PFSK-1 (cell line): Measurements from ENCODE around the gene BAIAP3.

Experiments
- FOXP2 ChIP-seq: optimal IDR thresholded peaks from 2 replicates; pipeline ENCODE3; 2011; ENCODE audit warnings: borderline replicate concordance, control low read depth, inconsistent platforms; ENCODE audit not compliant: insufficient read depth; ENCODE audit errors: extremely low read length, extremely low read depth
- POLR2AphosphoS5 ChIP-seq: IDR thresholded peaks from 2 replicates; pipeline ENCODE4 v1.6.1; 2012; ENCODE audit warnings: low read depth, mild to moderate bottlenecking, control low read depth, low read length, moderate library complexity
- SIN3A ChIP-seq: IDR thresholded peaks from 2 replicates; pipeline ENCODE4 v1.6.1; 2012; ENCODE audit warnings: mild to moderate bottlenecking, low read length, moderate library complexity, borderline replicate concordance; ENCODE audit not compliant: insufficient read depth
- TAF1 ChIP-seq: IDR thresholded peaks from 2 replicates; pipeline ENCODE4 v1.6.1; 2012; ENCODE audit warnings: low read length, control low read depth, borderline replicate concordance; ENCODE audit not compliant: insufficient read depth
- TF ChIP-seq, protein P1 (sequence below), 2 experiments: IDR thresholded peaks; 2 replicates each; pipeline versions ENCODE4 v1.6.1 to v1.8.0; 2011 to 2012; ENCODE audit warnings: low read depth in 2 of 2, low read length in 2 of 2, control low read depth in 1 of 2, inconsistent platforms in 1 of 2, mild to moderate bottlenecking in 1 of 2, moderate library complexity in 1 of 2; ENCODE audit not compliant: insufficient read depth in 1 of 2

BAIAP3 gene

GRCh38 chr16:1394367-1394951, 61.0 kb downstream of the BAIAP3 start:
- TF ChIP-seq, protein P1, sequence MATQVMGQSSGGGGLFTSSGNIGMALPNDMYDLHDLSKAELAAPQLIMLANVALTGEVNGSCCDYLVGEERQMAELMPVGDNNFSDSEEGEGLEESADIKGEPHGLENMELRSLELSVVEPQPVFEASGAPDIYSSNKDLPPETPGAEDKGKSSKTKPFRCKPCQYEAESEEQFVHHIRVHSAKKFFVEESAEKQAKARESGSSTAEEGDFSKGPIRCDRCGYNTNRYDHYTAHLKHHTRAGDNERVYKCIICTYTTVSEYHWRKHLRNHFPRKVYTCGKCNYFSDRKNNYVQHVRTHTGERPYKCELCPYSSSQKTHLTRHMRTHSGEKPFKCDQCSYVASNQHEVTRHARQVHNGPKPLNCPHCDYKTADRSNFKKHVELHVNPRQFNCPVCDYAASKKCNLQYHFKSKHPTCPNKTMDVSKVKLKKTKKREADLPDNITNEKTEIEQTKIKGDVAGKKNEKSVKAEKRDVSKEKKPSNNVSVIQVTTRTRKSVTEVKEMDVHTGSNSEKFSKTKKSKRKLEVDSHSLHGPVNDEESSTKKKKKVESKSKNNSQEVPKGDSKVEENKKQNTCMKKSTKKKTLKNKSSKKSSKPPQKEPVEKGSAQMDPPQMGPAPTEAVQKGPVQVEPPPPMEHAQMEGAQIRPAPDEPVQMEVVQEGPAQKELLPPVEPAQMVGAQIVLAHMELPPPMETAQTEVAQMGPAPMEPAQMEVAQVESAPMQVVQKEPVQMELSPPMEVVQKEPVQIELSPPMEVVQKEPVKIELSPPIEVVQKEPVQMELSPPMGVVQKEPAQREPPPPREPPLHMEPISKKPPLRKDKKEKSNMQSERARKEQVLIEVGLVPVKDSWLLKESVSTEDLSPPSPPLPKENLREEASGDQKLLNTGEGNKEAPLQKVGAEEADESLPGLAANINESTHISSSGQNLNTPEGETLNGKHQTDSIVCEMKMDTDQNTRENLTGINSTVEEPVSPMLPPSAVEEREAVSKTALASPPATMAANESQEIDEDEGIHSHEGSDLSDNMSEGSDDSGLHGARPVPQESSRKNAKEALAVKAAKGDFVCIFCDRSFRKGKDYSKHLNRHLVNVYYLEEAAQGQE (IDR thresholded peaks at IDR 0.05; ENCODE audit: insufficient read depth in 1 of 2, low read depth in 2 of 2, low read length in 2 of 2): no peak
- TF ChIP-seq TAF1 (no peak), SIN3A (no peak), POLR2AphosphoS5 (no peak), FOXP2 (no peak)

GRCh38 chr16:1395444-1396031, 62.1 kb downstream of the BAIAP3 start:
- TF ChIP-seq POLR2AphosphoS5 (no peak), TAF1 (no peak), SIN3A (no peak), FOXP2 (no peak)
- TF ChIP-seq, protein P1 (IDR thresholded peaks at IDR 0.05; ENCODE audit: insufficient read depth in 1 of 2, low read depth in 2 of 2, low read length in 2 of 2): no peak

DNA sequence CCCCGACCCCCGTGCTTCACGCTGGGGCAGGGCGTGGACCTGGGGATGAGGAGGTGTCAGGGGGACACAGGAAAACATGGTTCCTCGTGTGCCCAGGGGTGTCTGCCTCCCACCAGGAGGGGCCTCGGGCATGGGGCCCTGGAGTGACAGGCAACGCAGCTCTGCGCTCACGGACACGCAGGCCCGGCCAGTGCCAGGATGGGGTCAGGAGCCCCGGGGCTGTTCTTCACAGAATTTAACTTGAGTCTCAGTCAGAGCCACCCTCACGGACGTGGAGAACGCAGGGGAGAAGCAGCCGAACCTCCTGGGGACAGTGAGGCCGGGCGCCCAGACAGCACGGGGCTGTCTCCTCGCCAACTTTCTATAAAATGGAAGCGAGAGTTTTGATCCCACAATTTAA, 64.3 kb downstream of the BAIAP3 start:
- no peak for TF ChIP-seq SIN3A
- no peak for TF ChIP-seq POLR2AphosphoS5
- TF ChIP-seq, protein P1 (IDR thresholded peaks at IDR 0.05; ENCODE audit: insufficient read depth in 1 of 2, low read depth in 2 of 2, low read length in 2 of 2): no peak
- no peak for TF ChIP-seq TAF1
- no peak for TF ChIP-seq FOXP2

- TF ChIP-seq TAF1: no peak
- TF ChIP-seq, protein P1 (IDR thresholded peaks at IDR 0.05; ENCODE audit: insufficient read depth in 1 of 2, low read depth in 2 of 2, low read length in 2 of 2): no peak
- no peak for TF ChIP-seq FOXP2
- TF ChIP-seq POLR2AphosphoS5: no peak
- no peak for TF ChIP-seq SIN3A
Observed at GRCh38 chr16:1398351-1398750, 64.9 kb downstream of the BAIAP3 start.
